HEK293 (cell line): ENCODE results near the gene SEC14L6.

Source experiments
- SETDB1 ChIP-seq: IDR thresholded peaks from one replicate; pipeline ENCODE4 v1.6.1; 2017; ENCODE audit warnings: mild to moderate bottlenecking, low read length, moderate library complexity, mixed read lengths; ENCODE audit not compliant: insufficient read length
- ZNF274 ChIP-seq, 2 experiments: fragments of 200-500 bp in 1 of 2; fragments of 450-650 bp in 1 of 2; sonication (Bioruptor generic) in 1 of 2; formaldehyde crosslinking in 1 of 2; IDR thresholded peaks; 2 replicates each; pipeline versions ENCODE4 v1.5.1 to v1.6.1; 2014 to 2016; ENCODE audit warnings: borderline replicate concordance in 1 of 2, inconsistent platforms in 1 of 2, low read length in 1 of 2, missing biosample characterization in 1 of 2, missing genetic modification characterization in 1 of 2
- TF ChIP-seq, protein P1 (sequence below): fragments of 450-650 bp; formaldehyde crosslinking; IDR thresholded peaks from 2 replicates; pipeline ENCODE4 v1.5.1; 2016; ENCODE audit warnings: missing biosample characterization, missing genetic modification characterization

DNA sequence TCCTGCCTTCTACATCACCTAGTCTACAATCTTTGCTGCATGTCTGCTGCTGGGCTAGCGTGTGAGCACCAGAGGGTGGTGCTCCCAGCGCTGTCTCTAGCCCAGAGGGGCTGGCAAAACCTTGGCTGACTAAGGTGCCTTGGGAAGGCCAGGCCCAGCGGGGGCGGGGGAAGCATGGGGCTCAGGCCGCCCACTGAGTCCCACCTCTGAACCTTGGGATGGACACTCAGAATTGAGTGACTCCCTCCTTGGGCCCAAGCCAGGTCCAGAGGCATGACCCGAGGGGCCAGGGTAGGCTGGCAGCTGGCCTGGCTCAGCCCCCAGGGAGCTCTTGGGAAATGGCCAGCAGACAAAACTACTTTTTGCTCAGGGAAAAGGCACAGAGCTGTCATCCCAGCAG is 35.5 kb upstream of the SEC14L6 start:
- TF ChIP-seq SETDB1: no peak
- TF ChIP-seq, protein P1, sequence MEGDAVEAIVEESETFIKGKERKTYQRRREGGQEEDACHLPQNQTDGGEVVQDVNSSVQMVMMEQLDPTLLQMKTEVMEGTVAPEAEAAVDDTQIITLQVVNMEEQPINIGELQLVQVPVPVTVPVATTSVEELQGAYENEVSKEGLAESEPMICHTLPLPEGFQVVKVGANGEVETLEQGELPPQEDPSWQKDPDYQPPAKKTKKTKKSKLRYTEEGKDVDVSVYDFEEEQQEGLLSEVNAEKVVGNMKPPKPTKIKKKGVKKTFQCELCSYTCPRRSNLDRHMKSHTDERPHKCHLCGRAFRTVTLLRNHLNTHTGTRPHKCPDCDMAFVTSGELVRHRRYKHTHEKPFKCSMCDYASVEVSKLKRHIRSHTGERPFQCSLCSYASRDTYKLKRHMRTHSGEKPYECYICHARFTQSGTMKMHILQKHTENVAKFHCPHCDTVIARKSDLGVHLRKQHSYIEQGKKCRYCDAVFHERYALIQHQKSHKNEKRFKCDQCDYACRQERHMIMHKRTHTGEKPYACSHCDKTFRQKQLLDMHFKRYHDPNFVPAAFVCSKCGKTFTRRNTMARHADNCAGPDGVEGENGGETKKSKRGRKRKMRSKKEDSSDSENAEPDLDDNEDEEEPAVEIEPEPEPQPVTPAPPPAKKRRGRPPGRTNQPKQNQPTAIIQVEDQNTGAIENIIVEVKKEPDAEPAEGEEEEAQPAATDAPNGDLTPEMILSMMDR (tag by site-specific recombination): no peak
- no peak for TF ChIP-seq ZNF274 (IDR thresholded peaks at IDR 0.05; ENCODE audit: low read length)
- TF ChIP-seq ZNF274 (tag by site-specific recombination; IDR thresholded peaks at IDR 0.05; ENCODE audit: borderline replicate concordance): no peak
